Peyer's patch (tissue), 4 donors: Measurements from ENCODE around the gene PRKCG. TPM values are rescaled to one million over a fixed set of nuclear protein-coding genes. Genes with fewer than 3 reads are reported as not detected.

Experiments
- DNase-seq, 3 donors: peaks; one replicate each; pipeline ENCODE4 v3.0.0-alpha.2; 2017 to 2019
- H3K27ac ChIP-seq, 4 donors: fragments of 200-600 bp; sonication (generic); one replicate each; pipeline ENCODE4 v1.5.1; 2016 to 2019
- H3K27me3 ChIP-seq, 2 donors: fragments of 200-600 bp; sonication (generic); one replicate each; pipeline ENCODE4 v1.5.1; 2019
- H3K36me3 ChIP-seq, 3 donors: fragments of 200-600 bp; sonication (generic); one replicate each; pipeline ENCODE4 v1.5.1; 2016 to 2019
- H3K4me1 ChIP-seq, 4 donors: fragments of 200-600 bp; sonication (generic); one replicate each; pipeline ENCODE4 v1.5.1; 2016 to 2019
- H3K4me3 ChIP-seq, 4 donors: fragments of 200-600 bp; sonication (generic); 1 replicate in 3 of 4; 2 replicates in 1 of 4; pipeline ENCODE4 v1.5.1; 2016 to 2019; ENCODE audit warnings: mild to moderate bottlenecking in 1 of 4
- H3K9me3 ChIP-seq, 4 donors: fragments of 200-600 bp; sonication (generic); one replicate each; pipeline ENCODE4 v1.5.1; 2016 to 2019; ENCODE audit warnings: mild to moderate bottlenecking in 1 of 4
- CTCF ChIP-seq, 6 experiments: fragments of 450-650 bp in 4 of 6; fragments of 200-600 bp in 2 of 6; sonication (generic) in 1 of 6; IDR thresholded peaks; one replicate each; pipeline ENCODE4 v1.5.1; 2017 to 2019; ENCODE audit warnings: antibody characterized with exemption in 6 of 6, mild to moderate bottlenecking in 3 of 6, moderate library complexity in 1 of 6
- POLR2A ChIP-seq, 2 donors: fragments of 450-650 bp; IDR thresholded peaks; one replicate each; pipeline ENCODE4 v1.5.1; 2017; ENCODE audit warnings: antibody characterized with exemption in 2 of 2, mild to moderate bottlenecking in 2 of 2, moderate library complexity in 2 of 2
- total RNA-seq, 4 donors: library from RNA; depleted of rRNA; stranded (reverse); fragments of >200 nt; gene quantifications; one replicate each; pipeline ENCODE4 v1.1.0, GENCODE V29; 2016

The PRKCG gene
- total RNA-seq, 4 donors from 2014 or later = 0.47 to 2.5 TPM; not detected in 2

GRCh38 chr19:53880711-53881481 lies 1.1 kb upstream of the PRKCG start:
- no peak for DNase-seq
- TF ChIP-seq POLR2A (IDR thresholded peaks at IDR 0.05) = no peak
- no peak for TF ChIP-seq CTCF (IDR thresholded peaks at IDR 0.05)
- Histone ChIP-seq H3K36me3 (peaks cover 0 to 1% (median 0%) of the 10 kb centered on the region in 3 donors), H3K9me3 (no peaks in the 10 kb centered on the region), H3K4me3 (no peak overlapping the region), H3K27ac (no peak overlapping the region), H3K4me1 (peaks cover 3 to 32% (median 8%) of the 10 kb centered on the region in 4 donors), H3K27me3 (peaks cover 0 to 21% of the 10 kb centered on the region in 2 donors)

GRCh38 chr19:53882391-53883050 lies 524 bp downstream of the PRKCG start:
- H3K27ac ChIP-seq = no peak overlapping the region
- no peak for DNase-seq
- H3K4me1 ChIP-seq = peaks cover 3 to 32% (median 8%) of the 10 kb centered on the region in 4 donors
- no peaks in the 10 kb centered on the region for H3K9me3 ChIP-seq
- no peaks in the 10 kb centered on the region for H3K36me3 ChIP-seq
- no peak for TF ChIP-seq CTCF (IDR thresholded peaks at IDR 0.05)
- H3K27me3 ChIP-seq = peaks cover 0 to 21% of the 10 kb centered on the region in 2 donors
- H3K4me3 ChIP-seq = peak overlapping the region in 2 of 4 donors; percentile 47 to 48

GRCh38 chr19:53883231-53883661 lies 1.2 kb downstream of the PRKCG start:
- H3K9me3 ChIP-seq = no peaks in the 10 kb centered on the region
- H3K4me1 ChIP-seq = peaks cover 3 to 32% (median 8%) of the 10 kb centered on the region in 4 donors
- no peak for DNase-seq
- no peak for TF ChIP-seq CTCF (IDR thresholded peaks at IDR 0.05)
- no peak for TF ChIP-seq POLR2A (IDR thresholded peaks at IDR 0.05)
- H3K36me3 ChIP-seq = no peaks in the 10 kb centered on the region
- no peak overlapping the region for H3K27ac ChIP-seq
- no peak overlapping the region for H3K4me3 ChIP-seq
- H3K27me3 ChIP-seq = peaks cover 0 to 21% of the 10 kb centered on the region in 2 donors

GRCh38 chr19:53883741-53884140 lies 1.7 kb downstream of the PRKCG start:
- TF ChIP-seq POLR2A (IDR thresholded peaks at IDR 0.05) (no peak), CTCF (IDR thresholded peaks at IDR 0.05) (no peak)
- no peak for DNase-seq
- Histone ChIP-seq H3K9me3 (no peaks in the 10 kb centered on the region), H3K27me3 (peaks cover 0 to 21% of the 10 kb centered on the region in 2 donors), H3K36me3 (no peaks in the 10 kb centered on the region), H3K27ac (no peak overlapping the region), H3K4me1 (peaks cover 3 to 31% (median 8%) of the 10 kb centered on the region in 4 donors), H3K4me3 (no peak overlapping the region)

GRCh38 chr19:53884256-53884655 lies 2.3 kb downstream of the PRKCG start:
- DNase-seq = no peak
- Histone ChIP-seq H3K4me1 (peaks cover 3 to 26% (median 8%) of the 10 kb centered on the region in 4 donors), H3K27me3 (peaks cover 0 to 21% of the 10 kb centered on the region in 2 donors), H3K27ac (no peak overlapping the region), H3K9me3 (no peaks in the 10 kb centered on the region), H3K36me3 (no peaks in the 10 kb centered on the region), H3K4me3 (no peak overlapping the region)
- TF ChIP-seq POLR2A (IDR thresholded peaks at IDR 0.05) = no peak
- no peak for TF ChIP-seq CTCF (IDR thresholded peaks at IDR 0.05)
